ENCODE measurements around the gene CD247.
A peak's percentile ranks its signal among the peaks of the same experiment; 100 is the strongest.

Gene CD247

DNA sequence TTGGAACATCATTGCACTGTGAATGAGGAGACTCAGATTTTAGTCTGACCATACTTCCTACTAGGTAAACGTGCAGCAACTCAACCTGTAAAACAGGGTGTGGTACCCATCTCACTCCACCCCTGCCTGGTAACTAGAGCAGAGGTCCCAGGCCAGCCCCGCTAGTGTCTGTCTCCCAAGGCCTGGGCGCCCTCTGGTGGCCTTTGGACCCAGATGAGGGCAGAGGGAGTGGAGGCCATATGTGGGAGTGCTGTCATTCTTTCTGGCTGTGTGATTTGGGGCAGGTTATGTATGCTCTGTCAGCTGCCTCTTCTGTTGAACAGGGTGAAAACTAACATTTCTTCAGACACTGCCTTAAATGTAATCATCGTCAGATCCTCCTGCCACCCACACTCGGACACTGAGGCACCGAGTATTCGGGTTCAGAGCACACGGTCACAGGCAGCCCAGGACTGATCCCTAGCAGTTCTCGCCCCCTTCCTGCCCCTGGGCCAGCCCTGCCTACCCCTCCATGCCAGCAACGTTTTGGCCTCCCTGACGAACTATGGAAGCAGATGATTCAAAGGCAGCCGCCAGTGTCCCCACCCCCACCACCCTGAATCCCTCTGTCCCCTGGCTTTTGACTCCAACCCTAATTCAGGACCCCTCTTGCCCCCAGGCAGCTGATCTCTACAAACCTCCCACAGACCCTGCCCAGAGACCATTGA lies 76.0 kb downstream of the CD247 start (continued):
- TF ChIP-seq, protein P1, sequence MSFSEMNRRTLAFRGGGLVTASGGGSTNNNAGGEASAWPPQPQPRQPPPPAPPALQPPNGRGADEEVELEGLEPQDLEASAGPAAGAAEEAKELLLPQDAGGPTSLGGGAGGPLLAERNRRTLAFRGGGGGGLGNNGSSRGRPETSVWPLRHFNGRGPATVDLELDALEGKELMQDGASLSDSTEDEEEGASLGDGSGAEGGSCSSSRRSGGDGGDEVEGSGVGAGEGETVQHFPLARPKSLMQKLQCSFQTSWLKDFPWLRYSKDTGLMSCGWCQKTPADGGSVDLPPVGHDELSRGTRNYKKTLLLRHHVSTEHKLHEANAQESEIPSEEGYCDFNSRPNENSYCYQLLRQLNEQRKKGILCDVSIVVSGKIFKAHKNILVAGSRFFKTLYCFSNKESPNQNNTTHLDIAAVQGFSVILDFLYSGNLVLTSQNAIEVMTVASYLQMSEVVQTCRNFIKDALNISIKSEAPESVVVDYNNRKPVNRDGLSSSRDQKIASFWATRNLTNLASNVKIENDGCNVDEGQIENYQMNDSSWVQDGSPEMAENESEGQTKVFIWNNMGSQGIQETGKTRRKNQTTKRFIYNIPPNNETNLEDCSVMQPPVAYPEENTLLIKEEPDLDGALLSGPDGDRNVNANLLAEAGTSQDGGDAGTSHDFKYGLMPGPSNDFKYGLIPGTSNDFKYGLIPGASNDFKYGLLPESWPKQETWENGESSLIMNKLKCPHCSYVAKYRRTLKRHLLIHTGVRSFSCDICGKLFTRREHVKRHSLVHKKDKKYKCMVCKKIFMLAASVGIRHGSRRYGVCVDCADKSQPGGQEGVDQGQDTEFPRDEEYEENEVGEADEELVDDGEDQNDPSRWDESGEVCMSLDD (tag by site-specific recombination; IDR thresholded peaks at IDR 0.05) = no peak
- TF ChIP-seq, protein P2, sequence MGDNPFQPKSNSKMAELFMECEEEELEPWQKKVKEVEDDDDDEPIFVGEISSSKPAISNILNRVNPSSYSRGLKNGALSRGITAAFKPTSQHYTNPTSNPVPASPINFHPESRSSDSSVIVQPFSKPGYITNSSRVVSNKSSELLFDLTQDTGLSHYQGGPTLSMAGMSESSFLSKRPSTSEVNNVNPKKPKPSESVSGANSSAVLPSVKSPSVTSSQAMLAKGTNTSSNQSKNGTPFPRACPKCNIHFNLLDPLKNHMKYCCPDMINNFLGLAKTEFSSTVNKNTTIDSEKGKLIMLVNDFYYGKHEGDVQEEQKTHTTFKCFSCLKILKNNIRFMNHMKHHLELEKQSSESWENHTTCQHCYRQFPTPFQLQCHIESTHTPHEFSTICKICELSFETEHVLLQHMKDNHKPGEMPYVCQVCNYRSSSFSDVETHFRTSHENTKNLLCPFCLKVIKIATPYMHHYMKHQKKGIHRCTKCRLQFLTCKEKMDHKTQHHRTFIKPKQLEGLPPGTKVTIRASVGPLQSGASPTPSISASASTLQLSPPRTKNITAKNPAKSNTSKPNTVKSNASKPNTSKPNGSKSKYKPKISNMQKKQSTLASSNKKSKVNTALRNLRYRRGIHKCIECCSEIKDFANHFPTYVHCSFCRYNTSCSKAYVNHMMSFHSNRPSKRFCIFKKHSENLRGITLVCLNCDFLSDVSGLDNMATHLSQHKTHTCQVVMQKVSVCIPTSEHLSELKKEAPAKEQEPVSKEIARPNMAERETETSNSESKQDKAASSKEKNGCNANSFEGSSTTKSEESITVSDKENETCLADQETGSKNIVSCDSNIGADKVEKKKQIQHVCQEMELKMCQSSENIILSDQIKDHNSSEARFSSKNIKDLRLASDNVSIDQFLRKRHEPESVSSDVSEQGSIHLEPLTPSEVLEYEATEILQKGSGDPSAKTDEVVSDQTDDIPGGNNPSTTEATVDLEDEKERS (tag by site-specific recombination; IDR thresholded peaks at IDR 0.05) = no peak
- TF ChIP-seq ZNF501 (tag by site-specific recombination; IDR thresholded peaks at IDR 0.05) = no peak
- no peak for TF ChIP-seq ZXDB (tag by site-specific recombination; IDR thresholded peaks at IDR 0.05)
- TF ChIP-seq SCRT1 (tag by site-specific recombination; IDR thresholded peaks at IDR 0.05; ENCODE audit: borderline replicate concordance) = no peak
- TF ChIP-seq, protein P3, sequence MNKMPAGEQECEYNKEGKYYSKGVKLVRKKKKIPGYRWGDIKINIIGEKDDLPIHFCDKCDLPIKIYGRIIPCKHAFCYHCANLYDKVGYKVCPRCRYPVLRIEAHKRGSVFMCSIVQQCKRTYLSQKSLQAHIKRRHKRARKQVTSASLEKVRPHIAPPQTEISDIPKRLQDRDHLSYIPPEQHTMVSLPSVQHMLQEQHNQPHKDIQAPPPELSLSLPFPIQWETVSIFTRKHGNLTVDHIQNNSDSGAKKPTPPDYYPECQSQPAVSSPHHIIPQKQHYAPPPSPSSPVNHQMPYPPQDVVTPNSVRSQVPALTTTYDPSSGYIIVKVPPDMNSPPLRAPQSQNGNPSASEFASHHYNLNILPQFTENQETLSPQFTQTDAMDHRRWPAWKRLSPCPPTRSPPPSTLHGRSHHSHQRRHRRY (tag by site-specific recombination; IDR thresholded peaks at IDR 0.05) = no peak
- TF ChIP-seq ZSCAN23 (tag by site-specific recombination; IDR thresholded peaks at IDR 0.05) = no peak
- TF ChIP-seq ZNF157 (tag by site-specific recombination; IDR thresholded peaks at IDR 0.05) = no peak
- TF ChIP-seq ZNF266 (tag by site-specific recombination; IDR thresholded peaks at IDR 0.05; ENCODE audit: low read depth) = no peak
- TF ChIP-seq ZNF777 (tag by site-specific recombination; IDR thresholded peaks at IDR 0.05; ENCODE audit: borderline replicate concordance) = no peak
- TF ChIP-seq ZNF311 (tag by site-specific recombination; IDR thresholded peaks at IDR 0.05; ENCODE audit: borderline replicate concordance) = no peak
- no peak for TF ChIP-seq KLF16 (tag by site-specific recombination; IDR thresholded peaks at IDR 0.05)
- no peak for TF ChIP-seq ZNF112 (tag by site-specific recombination; IDR thresholded peaks at IDR 0.05)
- no peak for TF ChIP-seq ZNF677 (tag by site-specific recombination; IDR thresholded peaks at IDR 0.05)
- TF ChIP-seq GLI2 (tag by site-specific recombination; IDR thresholded peaks at IDR 0.05; ENCODE audit: borderline replicate concordance, low read depth) = no peak
- TF ChIP-seq ZSCAN30 (tag by site-specific recombination; IDR thresholded peaks at IDR 0.05) = peak; percentile 90; the same call in 1 of the 2 replicates
- peak; percentile 76 for TF ChIP-seq KLF1 (tag by site-specific recombination; IDR thresholded peaks at IDR 0.05)
- TF ChIP-seq ZNF24 (tag by site-specific recombination; IDR thresholded peaks at IDR 0.05) = no peak
- TF ChIP-seq ZNF548 (tag by site-specific recombination; IDR thresholded peaks at IDR 0.05) = no peak
- TF ChIP-seq ZBTB17 (tag by site-specific recombination; IDR thresholded peaks at IDR 0.05) = 0 out of 2 replicates have a peak, but pooled peaks have one; percentile 24
- TF ChIP-seq ZNF292 (tag by site-specific recombination; IDR thresholded peaks at IDR 0.05; ENCODE audit: borderline replicate concordance, low read depth) = no peak
- no peak for TF ChIP-seq SETDB1 (IDR thresholded peaks at IDR 0.05; ENCODE audit: insufficient read length, low read length)
- no peak for TF ChIP-seq TRIM28 (IDR thresholded peaks at IDR 0.05; ENCODE audit: borderline replicate concordance, low read length)
- TF ChIP-seq ZNF514 (tag by site-specific recombination; IDR thresholded peaks at IDR 0.05) = no peak
- TF ChIP-seq, protein P4, sequence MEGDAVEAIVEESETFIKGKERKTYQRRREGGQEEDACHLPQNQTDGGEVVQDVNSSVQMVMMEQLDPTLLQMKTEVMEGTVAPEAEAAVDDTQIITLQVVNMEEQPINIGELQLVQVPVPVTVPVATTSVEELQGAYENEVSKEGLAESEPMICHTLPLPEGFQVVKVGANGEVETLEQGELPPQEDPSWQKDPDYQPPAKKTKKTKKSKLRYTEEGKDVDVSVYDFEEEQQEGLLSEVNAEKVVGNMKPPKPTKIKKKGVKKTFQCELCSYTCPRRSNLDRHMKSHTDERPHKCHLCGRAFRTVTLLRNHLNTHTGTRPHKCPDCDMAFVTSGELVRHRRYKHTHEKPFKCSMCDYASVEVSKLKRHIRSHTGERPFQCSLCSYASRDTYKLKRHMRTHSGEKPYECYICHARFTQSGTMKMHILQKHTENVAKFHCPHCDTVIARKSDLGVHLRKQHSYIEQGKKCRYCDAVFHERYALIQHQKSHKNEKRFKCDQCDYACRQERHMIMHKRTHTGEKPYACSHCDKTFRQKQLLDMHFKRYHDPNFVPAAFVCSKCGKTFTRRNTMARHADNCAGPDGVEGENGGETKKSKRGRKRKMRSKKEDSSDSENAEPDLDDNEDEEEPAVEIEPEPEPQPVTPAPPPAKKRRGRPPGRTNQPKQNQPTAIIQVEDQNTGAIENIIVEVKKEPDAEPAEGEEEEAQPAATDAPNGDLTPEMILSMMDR (tag by site-specific recombination; IDR thresholded peaks at IDR 0.05) = peak; percentile 85
- TF ChIP-seq ZNF214 (tag by site-specific recombination; IDR thresholded peaks at IDR 0.05; ENCODE audit: borderline replicate concordance) = no peak
- no peak for TF ChIP-seq ZNF624 (tag by site-specific recombination; IDR thresholded peaks at IDR 0.05)
- no peak for TF ChIP-seq ZNF670 (tag by site-specific recombination; IDR thresholded peaks at IDR 0.05; ENCODE audit: low read depth)
- TF ChIP-seq ZNF274 (IDR thresholded peaks at IDR 0.05; ENCODE audit: low read length) = no peak
- no peak for TF ChIP-seq ZNF274 (tag by site-specific recombination; IDR thresholded peaks at IDR 0.05; ENCODE audit: borderline replicate concordance)
- no peak for TF ChIP-seq SALL2 (tag by site-specific recombination; IDR thresholded peaks at IDR 0.05; ENCODE audit: borderline replicate concordance)
- no peak for TF ChIP-seq ZNF596 (tag by site-specific recombination; IDR thresholded peaks at IDR 0.05)
- 0 out of 2 replicates have a peak, but pooled peaks have one; percentile 22 for TF ChIP-seq ZFP37 (tag by site-specific recombination; IDR thresholded peaks at IDR 0.05)
- no peak for TF ChIP-seq ZNF416 (tag by site-specific recombination; IDR thresholded peaks at IDR 0.05)
